GM12878 (cell line): ENCODE measurements around the gene POLA2. TPM values are rescaled to one million over a fixed set of nuclear protein-coding genes. Genes with fewer than 3 reads are reported as not detected.
A peak's percentile ranks its signal among the peaks of the same experiment; 100 is the strongest.

Experiments used
- CEBPB ChIP-seq, 2 experiments: fragments of 150-350 bp in 1 of 2; IDR thresholded peaks; 2 replicates each; pipeline ENCODE4 v1.6.1; 2012 to 2014; ENCODE audit warnings: low read depth in 2 of 2, low read length in 2 of 2, borderline replicate concordance in 1 of 2, inconsistent platforms in 1 of 2
- CHD4 ChIP-seq: fragments of 200-600 bp; sonication (generic); IDR thresholded peaks from 2 replicates; pipeline ENCODE4 v1.6.1; 2016; ENCODE audit warnings: mild to moderate bottlenecking
- CUX1 ChIP-seq: IDR thresholded peaks from 2 replicates; pipeline ENCODE4 v1.6.1; 2012; ENCODE audit warnings: improper control_type of control experiment, low read depth, low read length; ENCODE audit not compliant: insufficient replicate concordance
- E2F4 ChIP-seq: IDR thresholded peaks from 2 replicates; pipeline ENCODE4 v1.6.1; 2012; ENCODE audit warnings: low read depth, low read length, improper control_type of control experiment
- ELK1 ChIP-seq: IDR thresholded peaks from 2 replicates; pipeline ENCODE4 v1.6.1; 2012; ENCODE audit warnings: low read depth, low read length, improper control_type of control experiment
- ESRRA ChIP-seq: IDR thresholded peaks from 2 replicates; pipeline ENCODE4 v1.6.1; 2012; ENCODE audit warnings: mild to moderate bottlenecking, low read length, improper control_type of control experiment
- FOXM1 ChIP-seq: IDR thresholded peaks from 2 replicates; pipeline ENCODE4 v1.6.1; 2012; ENCODE audit warnings: low read depth, mild to moderate bottlenecking, inconsistent platforms, low read length, moderate library complexity
- HCFC1 ChIP-seq: fragments of 150-350 bp; IDR thresholded peaks from 2 replicates; pipeline ENCODE4 v1.6.1; 2014; ENCODE audit warnings: low read length
- NFIC ChIP-seq: IDR thresholded peaks from 2 replicates; pipeline ENCODE4 v1.6.1; 2012; ENCODE audit warnings: low read depth, mild to moderate bottlenecking, inconsistent platforms, low read length, moderate library complexity
- POLR2AphosphoS5 ChIP-seq: IDR thresholded peaks from 2 replicates; pipeline ENCODE4 v1.6.1; 2011; ENCODE audit warnings: mild to moderate bottlenecking, low read length, inconsistent platforms
- POU2F2 ChIP-seq: IDR thresholded peaks from 3 replicates; pipeline ENCODE4 v1.6.1; 2011; ENCODE audit warnings: low read depth, mild to moderate bottlenecking, low read length, borderline replicate concordance
- SIN3A ChIP-seq: IDR thresholded peaks from 2 replicates; pipeline ENCODE4 v1.6.1; 2012; ENCODE audit warnings: low read depth, low read length, improper control_type of control experiment
- SMARCA5 ChIP-seq: fragments of 450-650 bp; IDR thresholded peaks from 2 replicates; pipeline ENCODE4 v1.6.1; 2017; ENCODE audit warnings: mild to moderate bottlenecking
- SREBF2 ChIP-seq: IDR thresholded peaks from 2 replicates; pipeline ENCODE4 v1.6.1; 2012; ENCODE audit warnings: mild to moderate bottlenecking, low read length
- TCF3 ChIP-seq: IDR thresholded peaks from 2 replicates; pipeline ENCODE4 v1.6.1; 2012; ENCODE audit warnings: low read depth, mild to moderate bottlenecking, low read length, borderline replicate concordance; ENCODE audit not compliant: insufficient read depth
- USF1 ChIP-seq: IDR thresholded peaks from 2 replicates; pipeline ENCODE4 v1.6.1; 2011; ENCODE audit warnings: borderline replicate concordance, low read depth, mild to moderate bottlenecking, moderate library complexity, mixed read lengths, low read length; ENCODE audit not compliant: insufficient read depth; ENCODE audit errors: extremely low read length
- ZNF687 ChIP-seq: fragments of 450-650 bp; IDR thresholded peaks from 2 replicates; pipeline ENCODE4 v1.6.1; 2017; ENCODE audit warnings: mild to moderate bottlenecking, moderate library complexity
- polyA plus RNA-seq, 11 experiments: library from polyadenylated mRNA; depleted of rRNA in 4 of 11; unstranded in 6 of 11; stranded (reverse) in 5 of 11; fragments of >200 nt; fragmentation: Nextera tagmentation in 4 of 11; fragmentation: Illumina TruSeq in 1 of 11; extraction: Ambion mirVana in 4 of 11; extraction: Trizol in 1 of 11; gene quantifications; 1 replicate in 1 of 11; 2 replicates in 10 of 11; pipeline versions ENCODE4 v1.2.1 to v1.2.3, GENCODE V29; 2011 to 2016; ENCODE audit warnings: inconsistent platforms in 2 of 11, missing spikeins in 2 of 11, low read depth in 1 of 11
- total RNA-seq, 4 experiments: library from RNA; depleted of rRNA in 3 of 4; stranded (reverse); fragments of >200 nt in 3 of 4; fragmentation: Illumina TruSeq in 1 of 4; extraction: Trizol in 1 of 4; gene quantifications; 2 replicates each; pipeline versions ENCODE4 v1.2.1 to v1.2.3, GENCODE V29; 2013 to 2021

The POLA2 gene
- total and polyA plus RNA-seq, 10 of the 15 experiments (the other 5 are each of a cell fraction or from before 2014, with no cell fraction given), result 4.2 to 121 (median 56.2) TPM

- TF ChIP-seq ELK1, result no peak
- TF ChIP-seq USF1, result peak; percentile 32
- peak; percentile 66 for TF ChIP-seq E2F4
- no peak; the same call in 1 of the 3 replicates for TF ChIP-seq POU2F2
- no peak for TF ChIP-seq CHD4
- TF ChIP-seq CEBPB (IDR thresholded peaks at IDR 0.05; ENCODE audit: borderline replicate concordance in 1 of 2, low read depth in 2 of 2, low read length in 2 of 2), result no peak
- no peak for TF ChIP-seq ESRRA
- TF ChIP-seq ZNF687, result peak; percentile 79
- TF ChIP-seq NFIC, result no peak; the same call in 1 of the 2 replicates
- TF ChIP-seq FOXM1, result no peak
- peak; percentile 96 for TF ChIP-seq POLR2AphosphoS5
- peak; percentile 32; the same call in 1 of the 2 replicates for TF ChIP-seq HCFC1
- TF ChIP-seq CUX1, result no peak
- no peak for TF ChIP-seq SREBF2
- peak; percentile 83 for TF ChIP-seq SIN3A
- no peak for TF ChIP-seq SMARCA5
- peak; percentile 74; the same call in 1 of the 2 replicates for TF ChIP-seq TCF3
Observed at GRCh38 chr11:65261591-65262380, at the start of gene POLA2 (continued).
